Adrenal gland (tissue), 12 donors: Measurements from ENCODE around the gene DNM2. TPM values are rescaled to one million over a fixed set of nuclear protein-coding genes. Genes with fewer than 3 reads are reported as not detected.
"Not testable (repeated sequence)": the region's sequence is repeated elsewhere in the genome, so short reads cannot be mapped to it uniquely, and the experiment has no call there.

Source experiments
- DNase-seq, 7 donors: peaks; one replicate each; pipeline ENCODE4 v3.0.0-alpha.2; 2019 to 2020
- H3K27ac ChIP-seq, 5 donors: fragments of 200-600 bp; sonication (generic) in 4 of 5; 1 replicate in 3 of 5; 2 replicates in 2 of 5; pipeline versions ENCODE4 v1.5.1 to v1.8.0; 2016 to 2020; ENCODE audit warnings: mild to moderate bottlenecking in 1 of 5
- H3K27me3 ChIP-seq: fragments of 200-600 bp; 2 replicates; pipeline ENCODE4 v1.8.0; 2021
- H3K36me3 ChIP-seq, 2 donors: fragments of 200-600 bp; replicated peaks in 1 of 2; 1 replicate in 1 of 2; 2 replicates in 1 of 2; pipeline versions ENCODE4 v1.5.1 to v1.8.0; 2018 to 2022
- H3K4me1 ChIP-seq, 2 donors: fragments of 200-600 bp; replicated peaks in 1 of 2; 1 replicate in 1 of 2; 2 replicates in 1 of 2; pipeline versions ENCODE4 v1.5.1 to v1.8.0; 2018 to 2021
- H3K4me3 ChIP-seq, 4 donors: fragments of 200-600 bp; sonication (generic) in 3 of 4; one replicate each; pipeline ENCODE4 v1.5.1; 2016 to 2018
- H3K9me3 ChIP-seq, 3 donors: fragments of 200-600 bp; sonication (generic) in 1 of 3; replicated peaks in 1 of 3; 1 replicate in 2 of 3; 2 replicates in 1 of 3; pipeline versions ENCODE4 v1.5.1 to v1.8.0; 2016 to 2021
- POLR2A ChIP-seq, 2 donors: fragments of 450-650 bp; IDR thresholded peaks; one replicate each; pipeline ENCODE4 v1.6.1; 2017; ENCODE audit warnings: antibody characterized with exemption in 2 of 2, mild to moderate bottlenecking in 2 of 2, moderate library complexity in 1 of 2
- WGBS, 4 donors: extraction: QIAGEN DNeasy Blood & Tissue Kit in 2 of 4; methylation state at CpG; one replicate each; pipeline versions ENCODE4 v1.1.5 to v1.1.7; 2013 to 2017; 5-methylcytosine and 5-hydroxymethylcytosine counted together
- intact Hi-C, 2 donors: fragments of 100-400 bp; cut with DNase I; formaldehyde crosslinking; loops; one replicate each; pipeline versions ENCODE4 v1.14.1 to v1.15.0; 2022 to 2023
- polyA plus RNA-seq, 3 donors: library from polyadenylated mRNA; stranded (reverse); fragments of 200-250 nt in 2 of 3; fragments of 350-450 nt in 1 of 3; fragmentation: Illumina TruSeq in 1 of 3; extraction: RNeasy Lipid Tissue Mini Kit (QIAGEN cat#74804) in 1 of 3; gene quantifications; one replicate each; pipeline ENCODE4 v1.2.3, GENCODE V29; 2013 to 2014
- total RNA-seq, 9 donors: library from RNA; depleted of rRNA in 4 of 9; stranded (reverse); fragments of >200 nt in 4 of 9; fragments of 120-200 nt in 1 of 9; fragmentation: NEBNext Ultra II Directional in 1 of 9; extraction: Animal tissue kit (Norgen Biotek cat#: 25700) in 1 of 9; gene quantifications; one replicate each; pipeline versions ENCODE4 v1.1.0 to v1.2.4, GENCODE V29; 2013 to 2023
- TF ChIP-seq, protein P1 (sequence below), 6 experiments: fragments of 450-650 bp in 4 of 6; fragments of 200-600 bp in 2 of 6; sonication (generic) in 1 of 6; IDR thresholded peaks; 1 replicate in 5 of 6; 2 replicates in 1 of 6; pipeline versions ENCODE4 v1.5.1 to v1.8.0; 2016 to 2021; ENCODE audit warnings: antibody characterized with exemption in 6 of 6, mild to moderate bottlenecking in 2 of 6, moderate library complexity in 1 of 6
- donor health status: healthy with polysubstance abuse.
- donor health status: Bipolar disorder and iron deficiency.
- donor health status: DM: yes; HTN: yes; CAD: no.
- donor health status: DM: no; HTN: no; CAD: no.
- donor health status: DM: no; HTN: no; CAD: no.
- donor health status: DM: yes; HTN: yes; CAD: no.

DNM2 gene
- total and polyA plus RNA-seq, 12 donors, result 73.3 to 196 (median 153) TPM

DNA sequence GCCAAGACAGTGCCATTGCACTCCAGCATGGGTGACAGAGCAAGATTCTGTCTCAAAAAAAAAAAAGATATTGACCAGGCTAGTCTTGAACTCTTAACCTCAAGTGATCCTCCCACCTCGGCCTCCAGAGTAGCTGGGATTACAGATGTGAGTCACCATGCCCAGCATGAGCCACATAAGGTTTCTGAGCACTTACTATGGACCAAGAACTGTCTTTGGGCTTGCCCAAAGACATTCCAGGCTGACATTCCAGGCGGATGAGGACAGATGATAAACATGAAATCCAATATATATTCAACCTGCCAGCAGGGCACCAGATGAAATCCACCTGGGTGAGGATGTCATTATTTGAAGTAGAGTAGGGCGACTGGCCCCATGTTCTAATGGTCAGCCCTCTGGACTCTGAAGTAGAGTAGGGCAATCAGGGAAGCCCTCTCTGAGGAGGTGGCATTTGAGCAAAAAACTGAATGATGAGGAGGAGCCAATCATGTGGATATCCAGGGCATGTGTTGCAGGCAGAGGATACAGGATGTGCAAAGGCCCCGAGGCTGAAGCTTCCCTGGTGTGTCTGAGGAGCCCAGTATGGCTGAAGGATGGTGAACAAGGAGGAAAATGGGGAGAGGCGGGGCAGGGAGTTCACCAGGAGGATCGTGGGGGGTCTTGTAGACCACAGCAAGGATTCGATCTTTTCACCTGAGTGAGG, 134.4 kb downstream of the DNM2 start:
- Histone ChIP-seq H3K27me3 (no peaks in the 10 kb centered on the region), H3K36me3 (no peaks in the 10 kb centered on the region), H3K4me1 (no peaks in the 10 kb centered on the region), H3K4me3 (no peak overlapping the region), H3K27ac (no peak overlapping the region), H3K9me3 (no peaks in the 10 kb centered on the region)
- TF ChIP-seq, protein P1, sequence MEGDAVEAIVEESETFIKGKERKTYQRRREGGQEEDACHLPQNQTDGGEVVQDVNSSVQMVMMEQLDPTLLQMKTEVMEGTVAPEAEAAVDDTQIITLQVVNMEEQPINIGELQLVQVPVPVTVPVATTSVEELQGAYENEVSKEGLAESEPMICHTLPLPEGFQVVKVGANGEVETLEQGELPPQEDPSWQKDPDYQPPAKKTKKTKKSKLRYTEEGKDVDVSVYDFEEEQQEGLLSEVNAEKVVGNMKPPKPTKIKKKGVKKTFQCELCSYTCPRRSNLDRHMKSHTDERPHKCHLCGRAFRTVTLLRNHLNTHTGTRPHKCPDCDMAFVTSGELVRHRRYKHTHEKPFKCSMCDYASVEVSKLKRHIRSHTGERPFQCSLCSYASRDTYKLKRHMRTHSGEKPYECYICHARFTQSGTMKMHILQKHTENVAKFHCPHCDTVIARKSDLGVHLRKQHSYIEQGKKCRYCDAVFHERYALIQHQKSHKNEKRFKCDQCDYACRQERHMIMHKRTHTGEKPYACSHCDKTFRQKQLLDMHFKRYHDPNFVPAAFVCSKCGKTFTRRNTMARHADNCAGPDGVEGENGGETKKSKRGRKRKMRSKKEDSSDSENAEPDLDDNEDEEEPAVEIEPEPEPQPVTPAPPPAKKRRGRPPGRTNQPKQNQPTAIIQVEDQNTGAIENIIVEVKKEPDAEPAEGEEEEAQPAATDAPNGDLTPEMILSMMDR (IDR thresholded peaks at IDR 0.05), result no peak
- TF ChIP-seq POLR2A (IDR thresholded peaks at IDR 0.05), result no peak
- 87 to 91% (median 88%) methylated on average over 7 of the region's 7 CpGs for WGBS, 4 donors
- intact Hi-C loops, result no loop called here
- no peak for DNase-seq

DNA sequence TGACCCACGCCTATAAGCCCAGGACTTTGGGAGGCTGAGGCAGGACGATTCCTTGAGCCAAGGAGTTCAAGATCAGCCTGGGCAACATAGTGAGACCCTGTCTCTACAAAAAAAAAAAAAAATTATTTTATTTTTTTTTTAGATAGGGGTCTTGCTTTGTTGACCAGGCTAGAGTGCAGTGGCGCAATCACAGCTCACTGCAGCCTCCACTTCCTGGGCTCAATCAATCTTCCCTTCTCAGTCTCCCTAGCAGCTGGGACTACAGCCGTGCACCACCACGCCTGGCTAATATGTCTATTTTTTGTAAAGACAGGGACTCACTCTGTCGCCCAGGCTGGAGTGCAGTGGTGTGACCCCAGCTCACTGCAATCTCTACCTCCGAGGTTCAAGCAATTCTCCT, 135.1 kb downstream of the DNM2 start:
- H3K36me3 ChIP-seq, result no peaks in the 10 kb centered on the region
- no peaks in the 10 kb centered on the region for H3K27me3 ChIP-seq
- no peak overlapping the region for H3K4me3 ChIP-seq
- intact Hi-C loops, result no loop called here
- no peak overlapping the region for H3K27ac ChIP-seq
- no peaks in the 10 kb centered on the region for H3K9me3 ChIP-seq
- 65 to 79% (median 72%) methylated on average over 7 of the region's 7 CpGs for WGBS, 4 donors
- no peak for DNase-seq
- no peaks in the 10 kb centered on the region for H3K4me1 ChIP-seq
- no peak for TF ChIP-seq POLR2A (IDR thresholded peaks at IDR 0.05)
- TF ChIP-seq, protein P1 (IDR thresholded peaks at IDR 0.05), result no peak

DNA sequence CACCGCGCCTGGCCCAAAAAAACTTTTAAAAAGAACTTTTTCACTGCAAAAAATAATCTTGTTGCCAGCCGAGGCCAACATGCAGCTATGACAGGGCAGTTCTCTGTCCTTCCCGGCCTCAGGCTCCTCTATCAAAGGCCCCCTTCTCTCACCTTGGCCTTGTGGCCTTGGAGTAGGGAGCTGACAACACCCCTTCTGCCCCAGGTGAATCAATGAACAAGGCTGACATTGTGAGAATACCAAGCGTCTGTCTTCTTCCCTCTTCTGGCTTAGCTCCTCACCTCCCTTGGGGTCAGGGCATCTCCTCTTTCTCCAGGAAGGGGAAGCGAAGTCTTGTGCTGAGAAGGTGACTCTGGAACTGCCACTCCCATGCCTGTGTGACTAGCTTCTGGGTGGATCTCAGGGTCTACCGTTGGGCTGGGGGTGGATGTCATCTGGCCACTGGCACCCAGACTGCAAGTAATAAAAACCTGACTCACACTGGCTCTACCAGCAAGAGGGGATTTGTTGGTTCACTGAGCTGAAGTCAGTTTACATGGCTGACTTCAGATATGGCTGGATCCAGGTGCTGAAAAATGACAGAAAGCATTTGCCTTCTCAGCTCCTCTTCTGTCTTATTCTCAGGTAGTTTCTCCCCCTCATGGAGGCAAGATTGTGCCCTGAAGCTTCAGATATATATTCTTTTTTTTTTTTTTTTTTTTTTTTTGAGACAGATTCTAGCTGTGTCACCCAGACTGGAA, 136.6 kb downstream of the DNM2 start:
- Histone ChIP-seq H3K27ac (no peak overlapping the region), H3K27me3 (no peaks in the 10 kb centered on the region), H3K9me3 (no peaks in the 10 kb centered on the region), H3K4me1 (no peaks in the 10 kb centered on the region), H3K4me3 (no peak overlapping the region), H3K36me3 (no peaks in the 10 kb centered on the region)
- WGBS, 4 donors, result 55 to 62% (median 58%) methylated on average over 6 to 7 of the region's 7 CpGs
- intact Hi-C loops, result no loop called here
- TF ChIP-seq, protein P1 (IDR thresholded peaks at IDR 0.05), result no peak
- TF ChIP-seq POLR2A (IDR thresholded peaks at IDR 0.05), result no peak
- no peak for DNase-seq

DNA sequence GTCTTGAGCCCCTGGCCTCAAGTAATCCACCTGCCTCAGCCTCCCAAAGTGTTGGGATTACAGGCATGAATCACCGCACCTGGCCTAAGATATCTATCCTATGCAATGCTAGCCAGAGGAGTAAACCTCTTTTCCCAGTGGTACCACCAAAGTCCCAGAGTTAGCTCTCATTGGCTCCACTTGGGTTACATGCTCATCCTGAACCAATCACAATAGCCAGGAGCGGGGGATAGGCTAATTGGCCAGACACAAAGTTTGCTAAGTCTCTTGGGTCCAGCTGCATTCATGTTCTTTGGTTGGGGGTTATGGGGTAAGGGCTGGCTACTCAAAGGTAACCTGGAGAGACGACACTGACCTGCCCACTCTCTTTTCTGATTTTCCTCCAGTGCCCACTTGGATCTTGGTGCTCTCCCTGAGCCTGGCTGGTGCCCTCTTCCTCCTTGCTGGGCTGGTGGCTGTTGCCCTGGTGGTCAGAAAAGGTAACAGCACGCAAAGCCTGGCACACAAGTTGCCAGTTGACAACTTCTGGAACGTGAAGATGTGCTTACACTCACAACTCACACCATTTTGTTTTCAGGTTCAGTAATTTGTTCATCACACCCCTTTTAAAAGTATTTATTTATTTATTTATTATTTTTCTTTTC, 138.1 kb downstream of the DNM2 start:
- Histone ChIP-seq H3K9me3 (no peaks in the 10 kb centered on the region), H3K27me3 (no peaks in the 10 kb centered on the region), H3K36me3 (no peaks in the 10 kb centered on the region), H3K4me3 (no peak overlapping the region), H3K27ac (no peak overlapping the region), H3K4me1 (no peaks in the 10 kb centered on the region)
- intact Hi-C loops, result no loop called here
- WGBS, 4 donors, result 70 to 79% (median 75%) methylated on average over 3 to 5 of the region's 5 CpGs
- TF ChIP-seq POLR2A (IDR thresholded peaks at IDR 0.05), result no peak
- TF ChIP-seq, protein P1 (IDR thresholded peaks at IDR 0.05), result peak; percentile 37 to 42 (median 38)
- no peak for DNase-seq

DNA sequence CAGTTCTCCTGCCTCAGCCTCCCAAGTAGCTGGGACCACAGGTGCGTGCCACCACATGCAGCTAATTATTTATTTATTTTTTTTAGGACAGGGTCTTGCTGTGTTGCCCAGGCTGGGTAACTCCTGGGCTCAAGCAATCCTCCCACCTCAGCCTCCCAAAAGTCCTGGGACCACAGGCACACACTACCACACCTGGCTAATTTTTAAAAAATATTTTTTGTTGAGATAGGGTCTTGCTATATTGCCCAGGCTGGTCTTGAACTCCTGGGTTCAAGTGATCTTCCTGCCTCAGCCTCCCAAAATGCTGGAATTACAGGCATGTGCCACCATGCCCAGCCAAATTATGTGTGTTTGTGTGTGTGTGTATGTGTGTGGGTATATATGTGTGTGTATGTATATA, 139.0 kb downstream of the DNM2 start:
- DNase-seq, H3K4me3 ChIP-seq, H3K27ac ChIP-seq, H3K36me3 ChIP-seq, H3K27me3 ChIP-seq, H3K4me1 ChIP-seq, intact Hi-C loops, H3K9me3 ChIP-seq: not testable (repeated sequence)
- WGBS, 4 donors, result 75 to 93% (median 90%) methylated on average over 1 of the region's 1 CpG
